K562 (cell line): ENCODE results near the gene CNGA1. TPM values are rescaled to one million over a fixed set of nuclear protein-coding genes. Genes with fewer than 3 reads are reported as not detected.

Experiments used
- ATAC-seq: fragments of 200-7000 bp; cut with Tn5 transposase; 3 replicates; pipeline ENCODE4 v1.9.1; 2020; ENCODE audit warnings: moderate library complexity
- BruUV-seq: library from RNA; stranded (reverse); fragments of 400-500 nt; replicated peaks from 2 replicates; lab custom pipeline; 2021; lab: Mats Ljungman, UMichigan
- CTCF ChIA-PET: fragments of 300-600 bp; formaldehyde crosslinking; extraction: SDS; loops from one replicate; lab custom pipeline; 2021; ENCODE audit warnings: low intra/inter-chr PET ratio; lab: Yijun Ruan, JAX
- POLR2A ChIA-PET: fragments of 300-600, 350-650 bp; sonication (Branson Sonifier 250); formaldehyde crosslinking; extraction: SDS; loops from one replicate; lab custom pipeline; 2021; ENCODE audit warnings: antibody characterized with exemption, inconsistent platforms; lab: Yijun Ruan, JAX
- DNase-seq, 4 experiments: peaks; one replicate each; pipeline versions ENCODE4 v3.0.0 to v3.0.0-alpha.2; 2011 to 2018; ENCODE audit warnings: low spot score in 3 of 4, mixed read lengths in 3 of 4; ENCODE audit errors: extremely low read depth in 1 of 4
- FAIRE-seq: peaks from 2 replicates; lab custom pipeline; 2011; peaks lifted over from hg19 to GRCh38; lab: Jason Lieb, UNC
- H2AFZ ChIP-seq: 2 replicates; pipeline ENCODE4 v1.6.0; 2011; ENCODE audit warnings: low read depth, low read length, control low read depth, inconsistent platforms
- H3K27ac ChIP-seq: fragments of 200-600 bp; 3 replicates; pipeline ENCODE4 v1.8.0; 2011; ENCODE audit warnings: low read depth, mild to moderate bottlenecking, control low read depth, inconsistent platforms, low read length, moderate library complexity, mixed read lengths; ENCODE audit errors: extremely low read depth
- H3K27me3 ChIP-seq, 2 experiments: fragments of 300-600 bp in 1 of 2; 2 replicates in 1 of 2; 3 replicates in 1 of 2; pipeline versions ENCODE4 v1.6.0 to v1.8.0; 2011; ENCODE audit warnings: inconsistent platforms in 2 of 2, low read length in 2 of 2, mild to moderate bottlenecking in 1 of 2, mixed read lengths in 1 of 2, moderate library complexity in 1 of 2; ENCODE audit not compliant: control insufficient read depth in 2 of 2, insufficient read depth in 2 of 2
- H3K36me3 ChIP-seq: fragments of 300-600 bp; 3 replicates; pipeline ENCODE4 v1.8.0; 2011; ENCODE audit warnings: mild to moderate bottlenecking, low read length, inconsistent platforms; ENCODE audit not compliant: control insufficient read depth, insufficient read depth
- H3K4me1 ChIP-seq, 2 experiments: fragments of 200-600 bp in 1 of 2; replicated peaks in 1 of 2; 2 replicates in 1 of 2; 3 replicates in 1 of 2; pipeline versions ENCODE4 v1.5.1 to v1.8.0; 2011; ENCODE audit warnings: inconsistent platforms in 2 of 2, low read length in 2 of 2, mild to moderate bottlenecking in 1 of 2, mixed read lengths in 1 of 2, moderate library complexity in 1 of 2; ENCODE audit not compliant: control insufficient read depth in 2 of 2, insufficient read depth in 2 of 2
- H3K4me2 ChIP-seq: 2 replicates; pipeline ENCODE4 v1.6.1; 2011; ENCODE audit warnings: low read length, control low read depth, inconsistent platforms, mixed read lengths; ENCODE audit not compliant: insufficient read depth
- H3K4me3 ChIP-seq: fragments of 200-600 bp; sonication (generic), shearing (Covaris generic); 2 replicates; pipeline ENCODE4 v1.5.1; 2016; ENCODE audit warnings: control low read depth, inconsistent platforms
- H3K79me2 ChIP-seq: fragments of 200-600 bp; 3 replicates; pipeline ENCODE4 v1.8.0; 2011; ENCODE audit warnings: low read length, inconsistent platforms; ENCODE audit not compliant: control insufficient read depth, insufficient read depth
- H3K9ac ChIP-seq, 2 experiments: 2 replicates each; pipeline versions ENCODE4 v1.6.0 to v1.6.1; 2011; ENCODE audit warnings: low read depth in 2 of 2, low read length in 2 of 2, control low read depth in 1 of 2, inconsistent platforms in 1 of 2, mild to moderate bottlenecking in 1 of 2, mixed read lengths in 1 of 2; ENCODE audit not compliant: insufficient read depth in 1 of 2
- H3K9me1 ChIP-seq: one replicate; pipeline ENCODE4 v1.6.0; 2011; ENCODE audit warnings: inconsistent platforms, mild to moderate bottlenecking, low read length, moderate library complexity; ENCODE audit not compliant: control insufficient read depth, insufficient read depth
- H3K9me3 ChIP-seq: replicated peaks from 2 replicates; pipeline ENCODE4 v1.5.1; 2011; ENCODE audit warnings: low read depth, low read length, inconsistent platforms; ENCODE audit not compliant: control insufficient read depth, insufficient read depth
- H4K20me1 ChIP-seq: replicated peaks from 2 replicates; pipeline ENCODE4 v1.6.1; 2011; ENCODE audit warnings: low read length, inconsistent platforms, mixed read lengths; ENCODE audit not compliant: control insufficient read depth, insufficient read depth
- BMI1 ChIP-seq: fragments of 150-350 bp; IDR thresholded peaks from 2 replicates; pipeline ENCODE4 v1.6.1; 2014; ENCODE audit warnings: low read length
- BRF1 ChIP-seq: IDR thresholded peaks from 3 replicates; pipeline ENCODE4 v1.6.1; 2011; ENCODE audit warnings: borderline replicate concordance, mild to moderate bottlenecking; ENCODE audit not compliant: insufficient read length; ENCODE audit errors: extremely low read depth
- CEBPB ChIP-seq: fragments of 450-650 bp; IDR thresholded peaks from 2 replicates; pipeline ENCODE4 v1.6.1; 2016; ENCODE audit warnings: missing genetic modification characterization, missing compliant biosample characterization
- FOXM1 ChIP-seq, 2 experiments: fragments of 450-650 bp in 1 of 2; sonication (generic) in 1 of 2; formaldehyde crosslinking in 1 of 2; IDR thresholded peaks; 2 replicates each; pipeline versions ENCODE4 v1.6.1 to v1.9.0; 2017 to 2022; ENCODE audit warnings: low read depth in 2 of 2, mild to moderate bottlenecking in 2 of 2, missing genetic modification reagents in 1 of 2, moderate library complexity in 1 of 2
- KLF16 ChIP-seq: IDR thresholded peaks from 2 replicates; pipeline ENCODE4 v1.6.1; 2016; ENCODE audit warnings: antibody characterized with exemption
- MBD2 ChIP-seq: sonication (generic); IDR thresholded peaks from 2 replicates; pipeline ENCODE4 v1.6.1; 2016; ENCODE audit warnings: low read depth, borderline replicate concordance
- NCOR1 ChIP-seq: fragments of 450-650 bp; IDR thresholded peaks from 2 replicates; pipeline ENCODE4 v1.6.1; 2016; ENCODE audit warnings: mild to moderate bottlenecking, moderate library complexity
- NFXL1 ChIP-seq: fragments of 450-650 bp; formaldehyde crosslinking; IDR thresholded peaks from 2 replicates; pipeline ENCODE4 v1.4.0; 2021; ENCODE audit warnings: mild to moderate bottlenecking
- SMARCA5 ChIP-seq: fragments of 450-650 bp; IDR thresholded peaks from 2 replicates; pipeline ENCODE4 v1.6.1; 2016
- TEAD4 ChIP-seq, 2 experiments: sonication (generic) in 1 of 2; formaldehyde crosslinking in 1 of 2; IDR thresholded peaks; 2 replicates each; pipeline versions ENCODE4 v1.6.1 to v1.8.0; 2012 to 2022; ENCODE audit warnings: borderline replicate concordance in 1 of 2, inconsistent platforms in 1 of 2, low read length in 1 of 2, mild to moderate bottlenecking in 1 of 2, missing genetic modification reagents in 1 of 2
- ZBTB1 ChIP-seq: sonication (generic); formaldehyde crosslinking; IDR thresholded peaks from 2 replicates; pipeline ENCODE4 v1.8.1; 2023; ENCODE audit warnings: missing genetic modification reagents, low read depth, mild to moderate bottlenecking, borderline replicate concordance
- ZNF395 ChIP-seq: fragments of 200-800 bp; sonication (Bioruptor generic); IDR thresholded peaks from 2 replicates; pipeline ENCODE4 v1.6.1; 2017; ENCODE audit warnings: missing genetic modification characterization, missing compliant biosample characterization
- ZNF655 ChIP-seq: fragments of 250-450 bp; sonication (Bioruptor Pico); IDR thresholded peaks from 2 replicates; pipeline ENCODE4 v1.5.0; 2021
- WGBS: fragments of 100-300 bp; shearing (Covaris generic); methylation state at CpG from one replicate; pipeline ENCODE4 v1.1.6; 2016; ENCODE audit warnings: low coverage, mixed read lengths; ENCODE audit not compliant: insufficient coverage; ENCODE audit errors: missing lambda C conversion rate; 5-methylcytosine and 5-hydroxymethylcytosine counted together
- in situ Hi-C: fragments of 300-500 bp; cut with MboI; formaldehyde crosslinking; loops from 4 replicates; pipeline ENCODE4 v1.15.0; 2018; ENCODE audit warnings: inconsistent platforms, mixed read lengths
- intact Hi-C: fragments of 100-400 bp; cut with micrococcal nuclease; formaldehyde crosslinking; loops from 2 replicates; pipeline ENCODE4 v1.14.2; 2022
- polyA plus RNA-seq, 8 experiments: library from polyadenylated mRNA; depleted of rRNA in 4 of 8; stranded (reverse) in 5 of 8; unstranded in 3 of 8; fragments of >200 nt; fragmentation: Nextera tagmentation in 2 of 8; fragmentation: Illumina TruSeq in 1 of 8; extraction: Ambion mirVana in 2 of 8; extraction: Trizol in 1 of 8; gene quantifications; 2 replicates each; pipeline versions ENCODE4 v1.2.1 to v1.2.3, GENCODE V29; 2011 to 2014; ENCODE audit warnings: inconsistent platforms in 1 of 8, missing spikeins in 1 of 8
- total RNA-seq, 7 experiments: library from RNA; depleted of rRNA in 6 of 7; stranded (reverse); fragments of >200 nt in 6 of 7; fragmentation: Illumina TruSeq in 2 of 7; extraction: Trizol in 2 of 7; gene quantifications; 2 replicates each; pipeline versions ENCODE4 v1.2.1 to v1.2.3, GENCODE V29; 2011 to 2021; ENCODE audit warnings: low replicate concordance in 1 of 7

Gene CNGA1
- total and polyA plus RNA-seq, 9 of the 15 experiments (the other 6 are each of a cell fraction or from before 2014, with no cell fraction given): 0.03 to 0.29 (median 0.04) TPM; not detected in 5

GRCh38 chr4:48024522-48024921, 8.0 kb upstream of the CNGA1 start:
- H3K36me3 ChIP-seq: no peaks in the 10 kb centered on the region
- BruUV-seq: no TSS peak
- in situ Hi-C loops: no loop called here
- no peaks in the 10 kb centered on the region for H4K20me1 ChIP-seq
- FAIRE-seq (no peak), DNase-seq (no peak), ATAC-seq (no peak)
- no peaks in the 10 kb centered on the region for H3K9me3 ChIP-seq
- H3K27ac ChIP-seq: no peak overlapping the region
- ChIA-PET CTCF (no interaction called here), POLR2A (interaction anchor here (1.0 kb wide), 1 partner anchor 12 kb away, joined by 3 read pairs; no protein-coding TSS in a partner anchor)
- intact Hi-C loops: no loop called here
- H3K79me2 ChIP-seq: no peaks in the 10 kb centered on the region
- H3K9ac ChIP-seq: no peak overlapping the region
- no peak overlapping the region for H2AFZ ChIP-seq
- no peaks in the 10 kb centered on the region for H3K4me1 ChIP-seq
- TF ChIP-seq CEBPB (no peak), MBD2 (no peak), NFXL1 (CRISPR knock-in tag) (no peak), ZNF655 (CRISPR knock-in tag) (no peak), BMI1 (no peak), KLF16 (no peak), FOXM1 (IDR thresholded peaks at IDR 0.05; ENCODE audit: low read depth) (no peak), FOXM1 (CRISPR knock-in tag; IDR thresholded peaks at IDR 0.05; ENCODE audit: low read depth) (no peak), ZNF395 (CRISPR knock-in tag) (no peak), BRF1 (no peak), TEAD4 (IDR thresholded peaks at IDR 0.05; ENCODE audit: low read length) (no peak), TEAD4 (CRISPR knock-in tag; IDR thresholded peaks at IDR 0.05; ENCODE audit: borderline replicate concordance) (no peak), ZBTB1 (no peak), NCOR1 (no peak), SMARCA5 (no peak)
- no peaks in the 10 kb centered on the region for H3K9me1 ChIP-seq
- 6% methylated on average over 4 of the region's 4 CpGs for WGBS
- H3K4me3 ChIP-seq: no peak overlapping the region
- H3K4me2 ChIP-seq: no peak overlapping the region
- peaks cover 0 to 7% of the 10 kb centered on the region in 2 experiments; a peak in 1 of 5 replicates for H3K27me3 ChIP-seq
